ENCODE results near the gene GHITM. TPM values are rescaled to one million over a fixed set of nuclear protein-coding genes. Genes with fewer than 3 reads are reported as not detected.

GHITM gene
- total RNA-seq, 2 donors from 2014 or later, result 84.5 to 85.8 TPM

DNA sequence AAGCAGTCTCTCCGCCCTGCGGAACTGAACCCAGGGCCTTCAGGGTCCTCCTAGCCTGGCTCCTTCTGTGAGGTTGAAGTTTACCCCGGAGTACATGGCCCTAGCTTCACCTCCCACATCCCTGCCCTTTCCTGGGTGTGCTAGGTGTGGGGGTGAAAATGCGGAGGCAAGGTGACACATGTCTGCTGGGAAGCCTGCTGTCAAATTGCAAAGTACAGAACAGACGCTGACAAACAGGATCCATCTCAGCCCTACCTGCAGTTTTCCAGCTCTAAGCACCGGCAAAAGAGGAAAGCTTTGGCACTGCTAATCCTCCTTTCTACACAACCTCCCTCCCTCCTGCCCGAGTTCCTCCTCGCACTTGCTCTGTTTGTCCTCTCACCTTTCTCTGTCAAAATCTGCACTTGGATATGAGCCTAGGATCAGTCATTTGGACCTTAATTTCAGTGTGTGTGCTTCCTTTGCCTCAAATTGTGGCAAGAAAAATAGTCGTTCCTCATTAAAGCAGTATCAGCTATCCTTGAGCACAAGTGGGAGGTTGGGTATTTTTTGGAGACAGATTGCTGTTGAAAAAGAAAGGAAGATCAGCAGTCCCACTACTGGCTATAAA is 19.9 kb downstream of the GHITM start:
- peaks cover 17% of the 10 kb centered on the region for H3K27me3 ChIP-seq (ENCODE audit: control insufficient read depth, insufficient read depth, low read length, poor library complexity, severe bottlenecking)
- no peak overlapping the region for H3K9ac ChIP-seq (ENCODE audit: extremely low read depth, low read length, poor library complexity, severe bottlenecking)
- DNase-seq, result no peak
- TF ChIP-seq, protein P1, sequence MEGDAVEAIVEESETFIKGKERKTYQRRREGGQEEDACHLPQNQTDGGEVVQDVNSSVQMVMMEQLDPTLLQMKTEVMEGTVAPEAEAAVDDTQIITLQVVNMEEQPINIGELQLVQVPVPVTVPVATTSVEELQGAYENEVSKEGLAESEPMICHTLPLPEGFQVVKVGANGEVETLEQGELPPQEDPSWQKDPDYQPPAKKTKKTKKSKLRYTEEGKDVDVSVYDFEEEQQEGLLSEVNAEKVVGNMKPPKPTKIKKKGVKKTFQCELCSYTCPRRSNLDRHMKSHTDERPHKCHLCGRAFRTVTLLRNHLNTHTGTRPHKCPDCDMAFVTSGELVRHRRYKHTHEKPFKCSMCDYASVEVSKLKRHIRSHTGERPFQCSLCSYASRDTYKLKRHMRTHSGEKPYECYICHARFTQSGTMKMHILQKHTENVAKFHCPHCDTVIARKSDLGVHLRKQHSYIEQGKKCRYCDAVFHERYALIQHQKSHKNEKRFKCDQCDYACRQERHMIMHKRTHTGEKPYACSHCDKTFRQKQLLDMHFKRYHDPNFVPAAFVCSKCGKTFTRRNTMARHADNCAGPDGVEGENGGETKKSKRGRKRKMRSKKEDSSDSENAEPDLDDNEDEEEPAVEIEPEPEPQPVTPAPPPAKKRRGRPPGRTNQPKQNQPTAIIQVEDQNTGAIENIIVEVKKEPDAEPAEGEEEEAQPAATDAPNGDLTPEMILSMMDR (conservative IDR thresholded peaks at IDR 0.05), result no peak
- H3K9me3 Mint-ChIP-seq, result peaks cover 7% of the 10 kb centered on the region
- H3K27ac ChIP-seq (ENCODE audit: low read depth, low read length), result no peak overlapping the region
- peaks cover 4% of the 10 kb centered on the region for H3K4me1 ChIP-seq (ENCODE audit: control insufficient read depth, insufficient read depth, low read length)
- no peak overlapping the region for H3K4me3 Mint-ChIP-seq
- H3K36me3 ChIP-seq (ENCODE audit: control insufficient read depth, insufficient read depth, low read length), result peaks cover 15% of the 10 kb centered on the region
- H3K4me1 Mint-ChIP-seq, result peaks cover 54% of the 10 kb centered on the region
- peaks cover 58% of the 10 kb centered on the region for H3K27me3 Mint-ChIP-seq (ENCODE audit: insufficient read depth)
- H3K36me3 Mint-ChIP-seq (ENCODE audit: low read depth), result peaks cover 15% of the 10 kb centered on the region
- 59 to 79% methylated on average over 5 to 9 of the region's 9 CpGs for WGBS, 2 experiments (ENCODE audit: insufficient coverage in 1 of 2, insufficient read length in 1 of 2)
- H3K27ac Mint-ChIP-seq, result no peak overlapping the region
- peak overlapping the region; percentile 0 for H3K4me3 ChIP-seq (ENCODE audit: low read length)
- H3K9me3 ChIP-seq (ENCODE audit: control insufficient read depth, low read length), result no peaks in the 10 kb centered on the region

GRCh38 chr10:84160663-84161362 is 21.5 kb downstream of the GHITM start:
- peaks cover 68% of the 10 kb centered on the region for H3K4me1 Mint-ChIP-seq

GRCh38 chr10:84163996-84164395 is 24.7 kb downstream of the GHITM start:
- DNase-seq, result no peak
- Mint-ChIP-seq H3K36me3 (ENCODE audit: low read depth) (peaks cover 2% of the 10 kb centered on the region), H3K27me3 (ENCODE audit: insufficient read depth) (peaks cover 57% of the 10 kb centered on the region), H3K9me3 (peaks cover 18% of the 10 kb centered on the region), H3K27ac (no peak overlapping the region), H3K4me1 (peaks cover 51% of the 10 kb centered on the region), H3K4me3 (no peak overlapping the region)
- H3K27ac ChIP-seq (ENCODE audit: low read depth, low read length), result no peak overlapping the region
- peaks cover 23% of the 10 kb centered on the region for H3K27me3 ChIP-seq (ENCODE audit: control insufficient read depth, insufficient read depth, low read length, poor library complexity, severe bottlenecking)
- H3K9me3 ChIP-seq (ENCODE audit: control insufficient read depth, low read length), result no peaks in the 10 kb centered on the region
- no peaks in the 10 kb centered on the region for H3K36me3 ChIP-seq (ENCODE audit: control insufficient read depth, insufficient read depth, low read length)
- no peak overlapping the region for H3K9ac ChIP-seq (ENCODE audit: extremely low read depth, low read length, poor library complexity, severe bottlenecking)
- H3K4me1 ChIP-seq (ENCODE audit: control insufficient read depth, insufficient read depth, low read length), result peaks cover under 1% of the 10 kb centered on the region
- H3K4me3 ChIP-seq (ENCODE audit: low read length), result no peak overlapping the region
- WGBS, 2 experiments (ENCODE audit: insufficient coverage in 1 of 2, insufficient read length in 1 of 2), result 87 to 89% methylated on average over 2 of the region's 2 CpGs
- TF ChIP-seq, protein P1 (conservative IDR thresholded peaks at IDR 0.05), result no peak

More at GRCh38 chr10:84160663-84161362, 21.5 kb downstream of the GHITM start:
- H3K27ac ChIP-seq (ENCODE audit: low read depth, low read length), result no peak overlapping the region
- H3K36me3 ChIP-seq (ENCODE audit: control insufficient read depth, insufficient read depth, low read length), result peaks cover 2% of the 10 kb centered on the region
- DNase-seq, result no peak
- H3K4me1 ChIP-seq (ENCODE audit: control insufficient read depth, insufficient read depth, low read length), result peaks cover 4% of the 10 kb centered on the region
- no peaks in the 10 kb centered on the region for H3K9me3 ChIP-seq (ENCODE audit: control insufficient read depth, low read length)
- 47 to 75% methylated on average over 3 to 6 of the region's 6 CpGs for WGBS, 2 experiments (ENCODE audit: insufficient coverage in 1 of 2, insufficient read length in 1 of 2)
- Mint-ChIP-seq H3K9me3 (peaks cover 7% of the 10 kb centered on the region), H3K4me3 (no peak overlapping the region), H3K27ac (no peak overlapping the region), H3K27me3 (ENCODE audit: insufficient read depth) (peaks cover 73% of the 10 kb centered on the region), H3K36me3 (ENCODE audit: low read depth) (peaks cover 2% of the 10 kb centered on the region)
- H3K27me3 ChIP-seq (ENCODE audit: control insufficient read depth, insufficient read depth, low read length, poor library complexity, severe bottlenecking), result peaks cover 29% of the 10 kb centered on the region
- TF ChIP-seq, protein P1 (conservative IDR thresholded peaks at IDR 0.05), result peak; percentile 56
- no peak overlapping the region for H3K9ac ChIP-seq (ENCODE audit: extremely low read depth, low read length, poor library complexity, severe bottlenecking)
- H3K4me3 ChIP-seq (ENCODE audit: low read length), result no peak overlapping the region

All from endodermal cell (in vitro differentiated cells).